Umbilical cord (tissue), 2 donors: ENCODE measurements around the gene KCTD1. TPM values are rescaled to one million over a fixed set of nuclear protein-coding genes. Genes with fewer than 3 reads are reported as not detected.
A peak's percentile ranks its signal among the peaks of the same experiment; 100 is the strongest.

ENCODE experiments used
- DNase-seq: peaks from one replicate; pipeline ENCODE4 v3.0.0-alpha.2; 2015; ENCODE audit warnings: low spot score
- total RNA-seq: library from RNA; depleted of rRNA; stranded (reverse); fragments of >200 nt; gene quantifications from one replicate; pipeline ENCODE4 v1.2.3, GENCODE V29; 2014; ENCODE audit warnings: low replicate concordance; ENCODE audit not compliant: insufficient read depth

KCTD1 gene
- total RNA-seq: 6.0 TPM

GRCh38 chr18:26548415-26549262 is at the start of gene KCTD1:
KCTD1 (minus strand) TSS chr18:26548553; CDS start chr18:26548536, 17 bp downstream.
- DNase-seq: peak; percentile 88

- DNase-seq: no peak
Measured at GRCh38 chr18:26593365-26594320, 45.3 kb upstream of the KCTD1 start.

- DNase-seq: no peak
Measured at GRCh38 chr18:26584745-26585144, 36.4 kb upstream of the KCTD1 start.

- DNase-seq: no peak
Measured at GRCh38 chr18:26579941-26580618, 31.7 kb upstream of the KCTD1 start.

- DNase-seq: no peak
Measured at GRCh38 chr18:26575865-26576217, 27.5 kb upstream of the KCTD1 start.

GRCh38 chr18:26574958-26575864 is 26.9 kb upstream of the KCTD1 start:
- peak; percentile 73 for DNase-seq

GRCh38 chr18:26568926-26569665 is 20.7 kb upstream of the KCTD1 start:
- peak; percentile 56 for DNase-seq

- DNase-seq: no peak
Measured at GRCh38 chr18:26568513-26568912, 20.2 kb upstream of the KCTD1 start.

- no peak for DNase-seq
Measured at GRCh38 chr18:26566874-26567555, 18.7 kb upstream of the KCTD1 start.

GRCh38 chr18:26565514-26565913 is 17.2 kb upstream of the KCTD1 start:
- DNase-seq: no peak

GRCh38 chr18:26563024-26563423 is 14.7 kb upstream of the KCTD1 start:
- DNase-seq: no peak

- DNase-seq: no peak
Measured at GRCh38 chr18:26562568-26562967, 14.2 kb upstream of the KCTD1 start.

GRCh38 chr18:26561769-26562168 is 13.4 kb upstream of the KCTD1 start:
- no peak for DNase-seq

- DNase-seq: no peak
Measured at GRCh38 chr18:26556573-26556972, 8.2 kb upstream of the KCTD1 start.

GRCh38 chr18:26555804-26556553 is 7.6 kb upstream of the KCTD1 start:
- DNase-seq: no peak

GRCh38 chr18:26553943-26554342 is 5.6 kb upstream of the KCTD1 start:
- no peak for DNase-seq

GRCh38 chr18:26551695-26552081 is 3.3 kb upstream of the KCTD1 start:
- DNase-seq: no peak

- DNase-seq: peak; percentile 36
Measured at GRCh38 chr18:26550998-26551694, 2.8 kb upstream of the KCTD1 start.
